Keratinocyte (primary cell): ENCODE measurements around the gene MFSD6L. TPM values are rescaled to one million over a fixed set of nuclear protein-coding genes. Genes with fewer than 3 reads are reported as not detected.

Source experiments
- DNase-seq: peaks from one replicate; pipeline ENCODE4 v3.0.0-alpha.2; 2011; ENCODE audit warnings: low read depth, missing footprints, low spot score
- FAIRE-seq: peaks from 2 replicates; lab custom pipeline; 2011; peaks lifted over from hg19 to GRCh38; lab: Jason Lieb, UNC
- H2AFZ ChIP-seq: 2 replicates; pipeline ENCODE4 v1.6.0; 2012; ENCODE audit warnings: low read length, control low read depth, inconsistent platforms; ENCODE audit not compliant: control insufficient read depth
- H3K27ac ChIP-seq: 2 replicates; pipeline ENCODE4 v1.5.1; 2011; ENCODE audit warnings: low read length; ENCODE audit not compliant: control insufficient read depth, insufficient read depth
- H3K27me3 ChIP-seq: 3 replicates; pipeline ENCODE4 v1.6.0; 2011; ENCODE audit warnings: low read length; ENCODE audit not compliant: control insufficient read depth, insufficient read depth; ENCODE audit errors: extremely low read depth
- H3K36me3 ChIP-seq, 2 experiments: 2 replicates in 1 of 2; 3 replicates in 1 of 2; pipeline ENCODE4 v1.5.1; 2011; ENCODE audit warnings: low read length in 2 of 2, mild to moderate bottlenecking in 1 of 2; ENCODE audit not compliant: control insufficient read depth in 2 of 2, insufficient read depth in 2 of 2; ENCODE audit errors: extremely low read depth in 1 of 2
- H3K4me1 ChIP-seq: 3 replicates; pipeline ENCODE4 v1.5.1; 2011; ENCODE audit warnings: low read length; ENCODE audit not compliant: control insufficient read depth, insufficient read depth; ENCODE audit errors: extremely low read depth
- H3K4me2 ChIP-seq: 3 replicates; pipeline ENCODE4 v1.6.0; 2011; ENCODE audit warnings: low read depth, low read length; ENCODE audit not compliant: control insufficient read depth, insufficient read depth; ENCODE audit errors: extremely low read depth
- H3K4me3 ChIP-seq, 3 experiments: fragments of 200-600 bp in 1 of 3; sonication (generic) in 1 of 3; 2 replicates in 2 of 3; 3 replicates in 1 of 3; pipeline ENCODE4 v1.5.1; 2011 to 2016; ENCODE audit warnings: low read length in 3 of 3, mild to moderate bottlenecking in 3 of 3, control low read depth in 2 of 3, inconsistent platforms in 1 of 3, low read depth in 1 of 3, mixed read lengths in 1 of 3, mixed run types in 1 of 3, moderate library complexity in 1 of 3; ENCODE audit not compliant: control insufficient read depth in 2 of 3, insufficient read depth in 2 of 3; ENCODE audit errors: extremely low read depth in 1 of 3
- H3K79me2 ChIP-seq: 2 replicates; pipeline ENCODE4 v1.6.0; 2012; ENCODE audit warnings: low read length; ENCODE audit not compliant: control insufficient read depth, insufficient read depth
- H3K9ac ChIP-seq: 3 replicates; pipeline ENCODE4 v1.6.0; 2011; ENCODE audit warnings: low read length; ENCODE audit not compliant: control insufficient read depth, insufficient read depth; ENCODE audit errors: extremely low read depth
- H3K9me1 ChIP-seq: 3 replicates; pipeline ENCODE4 v1.6.0; 2011; ENCODE audit warnings: low read length; ENCODE audit not compliant: control insufficient read depth, insufficient read depth; ENCODE audit errors: extremely low read depth
- H3K9me3 ChIP-seq: 2 replicates; pipeline ENCODE4 v1.5.1; 2012; ENCODE audit warnings: low read depth, low read length; ENCODE audit not compliant: control insufficient read depth
- H4K20me1 ChIP-seq: 3 replicates; pipeline ENCODE4 v1.6.0; 2011; ENCODE audit warnings: low read length; ENCODE audit not compliant: control insufficient read depth, insufficient read depth; ENCODE audit errors: extremely low read depth
- EZH2 ChIP-seq: IDR thresholded peaks from one replicate; pipeline ENCODE4 v1.6.1; 2012; ENCODE audit warnings: inconsistent platforms, mild to moderate bottlenecking, low read length, moderate library complexity
- dilution Hi-C: fragments of 300-500 bp; cut with MboI; formaldehyde crosslinking; loops from one replicate; pipeline ENCODE4 v1.7.0; 2020; ENCODE audit warnings: low sequenced_read_pairs; ENCODE audit not compliant: extremely low pct_ligation_motif_present
- polyA plus RNA-seq, 5 experiments: library from polyadenylated mRNA; depleted of rRNA in 3 of 5; stranded (reverse) in 3 of 5; stranded (forward) in 1 of 5; unstranded in 1 of 5; fragments of >200 nt; gene quantifications; 1 replicate in 1 of 5; 2 replicates in 3 of 5; 3 replicates in 1 of 5; pipeline versions ENCODE4 v1.2.1 to v1.2.3, GENCODE V29; 2011 to 2012; ENCODE audit warnings: missing spikeins in 2 of 5, low read depth in 1 of 5, low replicate concordance in 1 of 5
- TF ChIP-seq, protein P1 (sequence below), 3 experiments: IDR thresholded peaks in 1 of 3; conservative IDR thresholded peaks in 1 of 3; optimal IDR thresholded peaks in 1 of 3; 2 replicates in 2 of 3; 3 replicates in 1 of 3; pipeline versions ENCODE3 to v1.5.1; 2011; ENCODE audit warnings: low read length in 3 of 3, mild to moderate bottlenecking in 3 of 3, moderate library complexity in 2 of 3, control low read depth in 1 of 3, inconsistent platforms in 1 of 3; ENCODE audit not compliant: insufficient read depth in 2 of 3; ENCODE audit errors: extremely low read depth in 1 of 3

Gene MFSD6L
- polyA plus RNA-seq, 1 donor (not counting 4 experiments of a cell fraction or from before 2014, with no cell fraction given): not detected

DNA sequence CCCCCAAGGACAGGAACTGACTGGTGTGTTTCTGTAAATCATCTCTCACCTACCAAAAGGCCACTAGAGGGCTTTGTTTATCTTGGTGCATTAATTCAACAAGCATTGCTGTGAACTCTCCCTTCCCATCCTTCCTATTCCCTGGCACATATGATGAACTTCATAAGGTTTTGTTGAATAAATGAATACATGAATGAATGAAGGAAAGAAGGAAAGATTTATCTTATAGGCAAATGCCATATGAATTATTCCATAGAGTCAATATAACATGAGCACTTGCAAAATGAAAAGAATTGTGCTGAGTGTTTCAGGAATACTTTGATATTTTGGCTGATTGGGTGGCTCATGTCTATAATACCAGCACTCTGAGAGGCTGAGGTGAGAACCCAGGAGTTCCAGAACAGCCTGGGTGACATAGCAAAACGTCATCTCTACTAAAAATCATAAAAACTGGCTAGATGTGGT, 45.2 kb downstream of the MFSD6L start:
- H4K20me1 ChIP-seq: no peaks in the 10 kb centered on the region
- no peak overlapping the region for H3K4me3 ChIP-seq
- H3K27me3 ChIP-seq: no peaks in the 10 kb centered on the region

DNA sequence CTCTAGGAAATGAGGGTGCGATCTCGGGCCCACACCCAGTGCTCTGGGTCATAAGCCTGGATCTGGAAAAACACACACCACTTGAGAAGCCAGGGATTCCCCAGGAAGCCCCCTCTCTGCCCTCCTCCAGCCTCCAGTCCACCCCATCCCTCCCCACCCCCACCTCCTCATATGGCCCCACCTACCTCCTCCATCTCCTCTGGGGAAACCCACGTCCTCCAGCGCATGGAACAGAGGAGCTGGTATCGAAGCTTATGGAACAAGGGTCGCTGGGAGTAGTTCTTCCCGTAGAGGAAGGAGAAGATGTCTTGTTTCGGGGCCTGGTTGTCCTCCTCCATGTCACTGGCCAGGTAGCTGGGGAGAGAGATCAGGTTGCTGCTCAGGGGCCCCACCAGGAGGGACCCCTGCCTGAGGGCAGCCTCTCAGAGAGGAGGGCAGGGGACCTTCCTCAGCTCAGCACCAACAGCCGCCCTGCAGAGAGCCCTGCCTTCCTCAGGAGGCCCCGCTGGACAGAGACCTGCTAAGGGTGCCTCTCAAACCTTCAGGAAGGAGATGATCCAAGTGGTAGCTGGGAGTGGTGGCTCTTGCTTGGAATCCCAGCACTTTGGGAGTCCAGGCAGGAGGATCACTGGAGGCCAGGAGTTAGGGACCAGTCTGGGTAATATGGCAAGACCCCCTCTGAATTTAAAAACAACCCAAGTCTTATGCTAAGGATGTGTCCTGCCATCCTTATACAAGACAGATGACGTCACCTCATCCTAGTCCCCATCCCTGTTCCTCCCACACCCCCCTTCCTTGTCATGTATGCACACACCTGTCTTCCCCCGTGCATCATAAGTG, 45.8 kb downstream of the MFSD6L start:
- DNase-seq (no peak), FAIRE-seq (no peak)
- no peak for TF ChIP-seq EZH2
- TF ChIP-seq, protein P1, sequence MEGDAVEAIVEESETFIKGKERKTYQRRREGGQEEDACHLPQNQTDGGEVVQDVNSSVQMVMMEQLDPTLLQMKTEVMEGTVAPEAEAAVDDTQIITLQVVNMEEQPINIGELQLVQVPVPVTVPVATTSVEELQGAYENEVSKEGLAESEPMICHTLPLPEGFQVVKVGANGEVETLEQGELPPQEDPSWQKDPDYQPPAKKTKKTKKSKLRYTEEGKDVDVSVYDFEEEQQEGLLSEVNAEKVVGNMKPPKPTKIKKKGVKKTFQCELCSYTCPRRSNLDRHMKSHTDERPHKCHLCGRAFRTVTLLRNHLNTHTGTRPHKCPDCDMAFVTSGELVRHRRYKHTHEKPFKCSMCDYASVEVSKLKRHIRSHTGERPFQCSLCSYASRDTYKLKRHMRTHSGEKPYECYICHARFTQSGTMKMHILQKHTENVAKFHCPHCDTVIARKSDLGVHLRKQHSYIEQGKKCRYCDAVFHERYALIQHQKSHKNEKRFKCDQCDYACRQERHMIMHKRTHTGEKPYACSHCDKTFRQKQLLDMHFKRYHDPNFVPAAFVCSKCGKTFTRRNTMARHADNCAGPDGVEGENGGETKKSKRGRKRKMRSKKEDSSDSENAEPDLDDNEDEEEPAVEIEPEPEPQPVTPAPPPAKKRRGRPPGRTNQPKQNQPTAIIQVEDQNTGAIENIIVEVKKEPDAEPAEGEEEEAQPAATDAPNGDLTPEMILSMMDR (optimal IDR thresholded peaks at IDR 0.05 in 1 of 3, IDR thresholded peaks at IDR 0.05 in 1 of 3, conservative IDR thresholded peaks at IDR 0.05 in 1 of 3; ENCODE audit: extremely low read depth in 1 of 3, insufficient read depth in 2 of 3, low read length in 3 of 3): no peak
- H3K9me3 ChIP-seq: no peaks in the 10 kb centered on the region
- no peaks in the 10 kb centered on the region for H4K20me1 ChIP-seq
- no peak overlapping the region for H3K4me3 ChIP-seq
- H3K4me2 ChIP-seq: no peak overlapping the region
- H3K36me3 ChIP-seq: no peaks in the 10 kb centered on the region
- H3K27me3 ChIP-seq: no peaks in the 10 kb centered on the region
- dilution Hi-C loops: no loop called here
- no peaks in the 10 kb centered on the region for H3K4me1 ChIP-seq
- H3K27ac ChIP-seq: no peak overlapping the region
- no peaks in the 10 kb centered on the region for H3K9me1 ChIP-seq
- no peaks in the 10 kb centered on the region for H3K79me2 ChIP-seq
- no peak overlapping the region for H3K9ac ChIP-seq
- no peak overlapping the region for H2AFZ ChIP-seq

More for the DNA sequence above, 45.2 kb downstream of the MFSD6L start:
- Histone ChIP-seq H3K4me2 (no peak overlapping the region), H3K9me1 (no peaks in the 10 kb centered on the region), H3K79me2 (no peaks in the 10 kb centered on the region), H2AFZ (no peak overlapping the region), H3K9me3 (no peaks in the 10 kb centered on the region), H3K36me3 (no peaks in the 10 kb centered on the region), H3K4me1 (no peaks in the 10 kb centered on the region), H3K9ac (no peak overlapping the region), H3K27ac (no peak overlapping the region)
- FAIRE-seq: no peak
- no peak for TF ChIP-seq EZH2
- TF ChIP-seq, protein P1 (optimal IDR thresholded peaks at IDR 0.05 in 1 of 3, IDR thresholded peaks at IDR 0.05 in 1 of 3, conservative IDR thresholded peaks at IDR 0.05 in 1 of 3; ENCODE audit: extremely low read depth in 1 of 3, insufficient read depth in 2 of 3, low read length in 3 of 3): peak; percentile 43 to 55 (median 52)
- dilution Hi-C loops: no loop called here
- DNase-seq: no peak
